Epidermal melanocyte (primary cell): ENCODE results near the gene RPL36A.

Source experiments
- DNase-seq: peaks from one replicate; pipeline ENCODE4 v3.0.0; 2011; ENCODE audit warnings: low spot score; ENCODE audit not compliant: insufficient read length

The RPL36A gene

DNA sequence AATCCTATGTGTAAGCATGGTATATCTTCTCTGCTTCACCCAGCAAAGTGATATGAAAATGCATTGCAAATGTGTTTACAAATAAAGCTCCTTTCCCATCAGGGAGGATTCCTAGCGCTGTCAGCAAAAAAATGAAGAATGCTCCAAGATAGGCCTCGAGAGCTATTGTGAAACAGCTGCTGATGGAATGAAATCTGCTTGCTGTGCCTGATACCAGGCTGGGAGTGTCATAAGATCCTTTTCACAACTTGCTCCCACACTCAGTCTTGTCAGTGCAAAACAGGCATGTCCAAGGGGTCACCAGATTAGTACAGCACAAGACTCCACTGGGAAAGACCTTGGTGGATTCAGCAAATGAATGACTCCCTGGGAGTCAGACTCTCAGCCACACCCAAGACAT is 51.3 kb downstream of the RPL36A start:
- no peak for DNase-seq
